Activated CD4-positive, alpha-beta T cell treated with anti-CD3 and anti-CD28 coated beads for 36 hours (primary cell): Measurements from ENCODE around the gene APOD. TPM values are rescaled to one million over a fixed set of nuclear protein-coding genes. Genes with fewer than 3 reads are reported as not detected.
A peak's percentile ranks its signal among the peaks of the same experiment; 100 is the strongest.

ENCODE experiments used
- ATAC-seq: fragments of 200-7000 bp; cut with Tn5 transposase; one replicate; pipeline ENCODE4 v1.10.0; 2021; ENCODE audit warnings: mild to moderate bottlenecking, moderate library complexity
- CTCF ChIA-PET: fragments of 350-600 bp; sonication (Branson Sonifier 250); formaldehyde crosslinking; loops from one replicate; lab custom pipeline; 2021; ENCODE audit warnings: antibody characterized with exemption; lab: Charles Lee
- POLR2A ChIA-PET: fragments of 350-600 bp; sonication (Branson Sonifier 250); formaldehyde crosslinking; loops from one replicate; lab custom pipeline; 2021; ENCODE audit warnings: antibody characterized with exemption, inconsistent platforms; lab: Charles Lee
- DNase-seq: peaks from one replicate; pipeline ENCODE4 v3.0.0-alpha.2; 2020
- H3K27ac Mint-ChIP-seq: one replicate; pipeline ENCODE4 v1.8.0; 2021; ENCODE audit warnings: mixed read lengths
- H3K27me3 Mint-ChIP-seq: one replicate; pipeline ENCODE4 v1.8.0; 2021; ENCODE audit warnings: mixed read lengths
- H3K36me3 Mint-ChIP-seq: one replicate; pipeline ENCODE4 v1.8.0; 2021; ENCODE audit warnings: low read depth, mixed read lengths
- H3K4me1 Mint-ChIP-seq: one replicate; pipeline ENCODE4 v1.8.0; 2021; ENCODE audit warnings: mixed read lengths
- H3K4me3 Mint-ChIP-seq: one replicate; pipeline ENCODE4 v1.8.0; 2021; ENCODE audit warnings: mild to moderate bottlenecking, moderate library complexity, mixed read lengths
- H3K9me3 Mint-ChIP-seq: one replicate; pipeline ENCODE4 v1.8.0; 2021; ENCODE audit warnings: low read depth, mixed read lengths
- intact Hi-C, 2 experiments: fragments of 100-400 bp; cut with DNase I in 1 of 2; cut with micrococcal nuclease in 1 of 2; formaldehyde crosslinking; loops; one replicate each; pipeline versions ENCODE4 v1.14.2 to v1.15.1; 2022 to 2024; cut with DNase I, micrococcal nuclease
- total RNA-seq, 2 experiments: library from RNA; stranded (reverse); gene quantifications; one replicate each; pipeline ENCODE4 v1.2.3, GENCODE V29; 2021

APOD gene
- total RNA-seq, 2 experiments from 2014 or later: not detected

DNA sequence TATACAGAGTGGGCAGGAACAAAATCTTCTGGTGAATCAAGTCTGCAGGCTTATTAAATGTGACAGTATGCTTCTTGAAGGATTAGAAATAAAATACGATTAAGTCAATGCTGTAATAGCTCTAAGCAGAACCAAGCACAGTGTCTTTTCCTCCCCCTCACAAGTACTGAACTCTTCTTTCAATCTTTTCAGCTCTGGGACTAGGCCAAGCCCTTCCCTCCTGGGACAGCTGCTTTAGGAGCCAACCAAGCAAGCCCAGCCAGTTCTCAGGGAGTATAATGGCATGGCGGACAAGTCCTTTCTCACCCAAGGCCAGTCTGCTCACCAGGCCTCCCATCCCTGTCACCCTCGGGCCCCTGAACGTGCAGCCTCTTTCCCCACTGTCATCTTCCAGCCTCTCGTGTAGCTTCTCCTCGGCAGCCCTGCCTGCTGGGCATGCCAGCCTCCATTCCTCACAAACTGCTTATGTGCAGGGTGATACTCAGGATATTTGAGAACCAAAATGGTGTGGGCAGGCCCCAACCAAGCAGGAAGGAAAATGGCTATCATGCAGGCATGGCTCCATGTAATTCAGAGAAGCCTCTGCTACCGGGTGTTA, 32.3 kb downstream of the APOD start:
- Mint-ChIP-seq H3K27me3 (no peaks in the 10 kb centered on the region), H3K4me1 (peaks cover 86% of the 10 kb centered on the region), H3K36me3 (no peaks in the 10 kb centered on the region), H3K27ac (peak overlapping the region; percentile 71), H3K4me3 (no peak overlapping the region), H3K9me3 (no peaks in the 10 kb centered on the region)
- ChIA-PET POLR2A (interaction anchor here (0.6 to 1.9 kb wide), 2 partner anchors 8 to 1536 kb away, joined by 3 to 4 read pairs; partner anchors contain the start of gene PPP1R2), CTCF (interaction anchor here (1.1 to 1.5 kb wide), 2 partner anchors 10 to 12 kb away, joined by 4 to 9 read pairs; no protein-coding TSS in a partner anchor)
- ATAC-seq (no peak), DNase-seq (no peak)
- intact Hi-C loops: loop anchor here in 1 of 2 experiments (2.0 kb wide), 1 partner anchor 35 kb away; no protein-coding TSS in a partner anchor

GRCh38 chr3:195550723-195551122, 33.0 kb downstream of the APOD start:
- Mint-ChIP-seq H3K4me1 (peaks cover 86% of the 10 kb centered on the region), H3K27me3 (no peaks in the 10 kb centered on the region), H3K36me3 (no peaks in the 10 kb centered on the region), H3K27ac (peak overlapping the region; percentile 86), H3K9me3 (no peaks in the 10 kb centered on the region), H3K4me3 (peak overlapping the region; percentile 40)
- CTCF ChIA-PET: interaction anchor here (1.0 to 2.5 kb wide), 6 partner anchors 9 to 279 kb away, joined by 3 to 9 read pairs (median 6); partner anchors contain the start of gene XXYLT1
- POLR2A ChIA-PET: interaction anchor here (0.6 kb wide), 1 partner anchor 278 kb away, joined by 3 read pairs; no protein-coding TSS in a partner anchor
- ATAC-seq (peak; percentile 8), DNase-seq (peak; percentile 48)
- intact Hi-C loops: loop anchor here in 1 of 2 experiments (2.0 kb wide), 1 partner anchor 36 kb away; no protein-coding TSS in a partner anchor

GRCh38 chr3:195549931-195550519, 33.7 kb downstream of the APOD start:
- intact Hi-C loops: loop anchor here in 1 of 2 experiments (2.0 kb wide), 1 partner anchor 37 kb away; no protein-coding TSS in a partner anchor
- POLR2A ChIA-PET: interaction anchor here (0.6 to 0.7 kb wide), 2 partner anchors 10 to 278 kb away, joined by 3 read pairs; no protein-coding TSS in a partner anchor

DNA sequence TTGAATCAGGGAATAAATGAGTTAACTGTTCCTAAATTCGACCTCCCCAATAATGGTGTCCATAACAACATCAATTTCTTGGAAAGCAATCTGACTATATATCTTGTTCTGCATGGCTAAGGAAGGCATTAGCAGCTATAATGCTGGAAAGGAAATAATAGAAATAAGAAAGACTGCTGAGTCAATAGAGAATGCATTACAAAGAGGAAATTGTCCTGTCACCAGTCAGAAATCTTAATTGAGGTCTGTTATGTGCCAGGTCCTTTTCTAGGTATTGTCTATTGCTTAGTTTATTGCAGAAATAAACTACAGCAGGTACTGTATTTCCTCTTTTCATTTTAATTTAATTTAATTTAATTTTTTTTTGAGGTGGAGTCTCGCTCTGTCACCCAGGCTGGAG, 34.8 kb downstream of the APOD start:
- Mint-ChIP-seq H3K36me3 (no peaks in the 10 kb centered on the region), H3K9me3 (no peaks in the 10 kb centered on the region), H3K27ac (peak overlapping the region; percentile 71), H3K4me3 (no peak overlapping the region), H3K4me1 (peaks cover 89% of the 10 kb centered on the region), H3K27me3 (no peaks in the 10 kb centered on the region)
- intact Hi-C loops: no loop called here
- CTCF ChIA-PET: interaction anchor here (2.1 to 2.5 kb wide), 2 partner anchors 11 to 278 kb away, joined by 9 read pairs; partner anchors contain the start of gene XXYLT1
- no peak for ATAC-seq
- POLR2A ChIA-PET: no interaction called here
- no peak for DNase-seq

More at GRCh38 chr3:195549931-195550519, 33.7 kb downstream of the APOD start:
- H3K27me3 Mint-ChIP-seq: no peaks in the 10 kb centered on the region
- H3K9me3 Mint-ChIP-seq: no peaks in the 10 kb centered on the region
- H3K4me1 Mint-ChIP-seq: peaks cover 86% of the 10 kb centered on the region
- H3K36me3 Mint-ChIP-seq: no peaks in the 10 kb centered on the region
- H3K27ac Mint-ChIP-seq: peak overlapping the region; percentile 86
- H3K4me3 Mint-ChIP-seq: peak overlapping the region; percentile 40
- DNase-seq (peak; percentile 83), ATAC-seq (peak; percentile 59)
- CTCF ChIA-PET: interaction anchor here (0.8 to 2.5 kb wide), 7 partner anchors 8 to 279 kb away, joined by 3 to 9 read pairs (median 5); partner anchors contain the start of gene XXYLT1

DNA sequence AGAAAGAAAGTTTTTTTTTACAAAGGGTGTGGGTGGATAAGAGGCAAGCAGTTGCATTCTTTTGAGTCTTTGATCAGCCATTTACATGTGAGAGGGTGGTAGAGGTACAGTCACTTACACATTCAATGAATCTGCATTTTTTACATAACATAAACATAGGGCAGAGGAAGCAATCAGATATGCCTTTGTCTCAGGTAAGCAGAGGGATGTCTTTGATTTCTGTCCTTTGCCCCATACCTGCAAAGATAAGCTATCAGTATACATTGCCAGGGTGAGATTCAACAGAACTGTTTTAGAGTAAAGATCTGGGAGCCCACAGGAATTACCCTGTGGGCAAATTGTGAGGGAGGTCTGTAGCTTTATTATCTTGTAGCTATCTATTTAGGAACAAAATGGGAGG, 35.2 kb downstream of the APOD start:
- H3K4me1 Mint-ChIP-seq: peaks cover 91% of the 10 kb centered on the region
- H3K27ac Mint-ChIP-seq: peak overlapping the region; percentile 71
- H3K4me3 Mint-ChIP-seq: no peak overlapping the region
- no peaks in the 10 kb centered on the region for H3K9me3 Mint-ChIP-seq
- no peaks in the 10 kb centered on the region for H3K36me3 Mint-ChIP-seq
- H3K27me3 Mint-ChIP-seq: no peaks in the 10 kb centered on the region
- CTCF ChIA-PET: interaction anchor here (2.1 to 2.5 kb wide), 2 partner anchors 11 to 277 kb away, joined by 9 read pairs; partner anchors contain the start of gene XXYLT1
- ATAC-seq: peak; percentile 23
- no peak for DNase-seq
- POLR2A ChIA-PET: no interaction called here
- intact Hi-C loops: no loop called here

- intact Hi-C loops: no loop called here
- no peaks in the 10 kb centered on the region for H3K27me3 Mint-ChIP-seq
- ATAC-seq: no peak
Observed at GRCh38 chr3:195548006-195548405, 35.7 kb downstream of the APOD start.

GRCh38 chr3:195546130-195546560, 37.6 kb downstream of the APOD start:
- peak overlapping the region; percentile 57 for H3K4me3 Mint-ChIP-seq
- peak overlapping the region; percentile 94 for H3K27ac Mint-ChIP-seq
- intact Hi-C loops: no loop called here
- ChIA-PET POLR2A (interaction anchor here (1.1 kb wide), 1 partner anchor 63 kb away, joined by 5 read pairs; no protein-coding TSS in a partner anchor), CTCF (interaction anchor here (0.9 to 5.3 kb wide), 5 partner anchors 8 to 276 kb away, joined by 3 to 29 read pairs (median 5); partner anchors contain the start of gene XXYLT1)
- peaks cover 6% of the 10 kb centered on the region for H3K36me3 Mint-ChIP-seq
- peaks cover 68% of the 10 kb centered on the region for H3K4me1 Mint-ChIP-seq
- no peaks in the 10 kb centered on the region for H3K27me3 Mint-ChIP-seq
- no peaks in the 10 kb centered on the region for H3K9me3 Mint-ChIP-seq
- DNase-seq (peak; percentile 55), ATAC-seq (no peak)

More at GRCh38 chr3:195548006-195548405, 35.7 kb downstream of the APOD start:
- no peak for DNase-seq
- Mint-ChIP-seq H3K9me3 (no peaks in the 10 kb centered on the region), H3K4me3 (no peak overlapping the region), H3K4me1 (peaks cover 87% of the 10 kb centered on the region), H3K27ac (peak overlapping the region; percentile 71), H3K36me3 (no peaks in the 10 kb centered on the region)
- ChIA-PET CTCF (no interaction called here), POLR2A (no interaction called here)

DNA sequence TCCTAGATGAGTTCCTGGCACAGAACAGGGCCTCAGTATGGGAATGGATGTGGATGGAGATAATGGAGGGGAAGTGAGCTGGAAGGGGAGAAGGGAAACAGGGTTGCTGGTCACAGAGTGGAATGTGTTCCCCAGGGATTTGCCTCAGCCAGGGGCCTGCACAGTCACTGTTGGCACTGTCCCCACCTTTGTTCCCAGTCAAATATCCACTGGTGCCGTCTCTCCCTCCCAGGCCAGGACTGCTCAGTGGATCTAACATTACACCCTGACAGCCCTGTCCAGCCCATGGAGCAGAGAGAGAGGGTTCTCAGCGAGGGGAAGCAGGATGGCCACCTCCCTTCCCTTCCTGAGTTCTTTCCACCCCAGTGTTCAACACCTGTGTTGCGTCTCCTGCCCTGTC, 39.1 kb downstream of the APOD start:
- Mint-ChIP-seq H3K27me3 (no peaks in the 10 kb centered on the region), H3K4me1 (peaks cover 62% of the 10 kb centered on the region), H3K4me3 (peak overlapping the region; percentile 95), H3K36me3 (peaks cover 9% of the 10 kb centered on the region), H3K9me3 (no peaks in the 10 kb centered on the region), H3K27ac (peak overlapping the region; percentile 90)
- POLR2A ChIA-PET: interaction anchor here (0.8 kb wide), 1 partner anchor 273 kb away, joined by 7 read pairs; the partner anchor contains the start of gene XXYLT1
- intact Hi-C loops: loop anchor here (5.0 kb wide), 6 partner anchors 43 to 962 kb away; partner anchors contain the start of genes FAM43A (in 1 of the 2), LSG1 (in 1 of the 2), RNF168 (in 1 of the 2) and TNK2 (in 1 of the 2)
- no peak for DNase-seq
- no peak for ATAC-seq
- CTCF ChIA-PET: interaction anchor here (0.6 to 5.3 kb wide), 3 partner anchors 11 to 1095 kb away, joined by 3 to 29 read pairs (median 20); partner anchors contain the start of gene NRROS

DNA sequence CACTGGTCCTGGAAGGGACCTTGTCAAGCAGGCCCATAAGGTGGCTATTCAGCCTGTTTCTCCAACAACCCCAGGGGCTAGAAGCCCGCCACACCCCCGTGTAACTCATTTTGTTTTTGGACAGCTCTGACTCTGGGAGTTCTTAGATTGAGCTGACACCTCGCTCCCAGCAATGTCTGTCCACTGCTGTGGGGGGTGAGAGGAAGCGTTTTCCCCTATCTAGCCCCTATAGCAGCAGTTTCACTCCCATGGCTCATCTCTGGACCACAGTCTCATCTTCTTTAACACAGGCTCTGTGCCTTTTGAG, 39.6 kb downstream of the APOD start:
- Mint-ChIP-seq H3K4me1 (peaks cover 65% of the 10 kb centered on the region), H3K27me3 (no peaks in the 10 kb centered on the region), H3K36me3 (peaks cover 14% of the 10 kb centered on the region), H3K9me3 (no peaks in the 10 kb centered on the region), H3K4me3 (peak overlapping the region; percentile 95), H3K27ac (peak overlapping the region; percentile 90)
- ChIA-PET CTCF (interaction anchor here (4.0 to 5.3 kb wide), 2 partner anchors 12 to 21 kb away, joined by 20 to 29 read pairs; no protein-coding TSS in a partner anchor), POLR2A (no interaction called here)
- no peak for ATAC-seq
- DNase-seq: no peak
- intact Hi-C loops: loop anchor here (5.0 kb wide), 6 partner anchors 43 to 962 kb away; partner anchors contain the start of genes FAM43A (in 1 of the 2), LSG1 (in 1 of the 2), RNF168 (in 1 of the 2) and TNK2 (in 1 of the 2)

GRCh38 chr3:195543500-195544229, 40.1 kb downstream of the APOD start:
- ATAC-seq: peak; percentile 3
- no peak for DNase-seq
- Mint-ChIP-seq H3K27me3 (no peaks in the 10 kb centered on the region), H3K9me3 (no peaks in the 10 kb centered on the region), H3K4me3 (peak overlapping the region; percentile 95), H3K36me3 (peaks cover 17% of the 10 kb centered on the region), H3K4me1 (peaks cover 66% of the 10 kb centered on the region), H3K27ac (peak overlapping the region; percentile 90)
- ChIA-PET CTCF (interaction anchor here (0.8 to 5.3 kb wide), 8 partner anchors 8 to 872 kb away, joined by 3 to 29 read pairs (median 7); partner anchors contain the start of genes APOD, LSG1 and XXYLT1), POLR2A (interaction anchor here (0.6 to 1.2 kb wide), 5 partner anchors 8 to 368 kb away, joined by 3 to 8 read pairs (median 4); partner anchors contain the start of gene XXYLT1)
- intact Hi-C loops: loop anchor here (1.0 to 5.0 kb wide), 11 partner anchors 44 to 1056 kb away; partner anchors contain the start of genes ACAP2 (in 2 of the 2), TNK2 (in 2 of the 2), ATP13A3 (in 1 of the 2) and FAM43A (in 1 of the 2)
